Heart left ventricle (tissue), 13 donors: Measurements from ENCODE around the gene PPARG.

Experiments
- POLR2A ChIP-seq, 2 donors: fragments of 450-650 bp; IDR thresholded peaks; one replicate each; pipeline ENCODE4 v1.6.1; 2017; ENCODE audit warnings: antibody characterized with exemption in 2 of 2, mild to moderate bottlenecking in 2 of 2, moderate library complexity in 2 of 2
- TF ChIP-seq, protein P1 (sequence below), 12 donors: fragments of 200-600 bp; sonication (generic) in 4 of 12; IDR thresholded peaks; one replicate each; pipeline versions ENCODE4 v1.5.0 to v1.8.0; 2018 to 2022; ENCODE audit warnings: antibody characterized with exemption in 12 of 12, mild to moderate bottlenecking in 5 of 12
- donor health status: ischemic (EF 13 %, LVEDD 7.1; RV severe dilation, severe dysfunction).
- donor health status: DM: no; HTN: yes; CAD: no.
- donor health status: DM: no; HTN: no; CAD: no.
- donor health status: ischemic (EF 25% LVEDD 6.9; RV normal size, moderate dysfunction).
- donor health status: ischemic (EF 25% LVEDD 5.7; RV mildly dilated, moderate dysfunction).
- donor health status: ischemic (EF 35%, LVEDD 5.7; RV mildly dilated, moderate dysfunction).
- donor health status: nonischemic (EF 11% LVEDD 7.7; RV severe dilation, severe dysfunction).
- donor health status: DM: yes; HTN: yes; CAD: no.
- donor health status: PGD.
- donor health status: ischemic (EF 29% LVEDD 5.4; RV normal size, mild dysfunction).
- donor health status: nonischemic (EF 23%, LVEDD 6.1; RV moderate dilation, normal function).

DNA sequence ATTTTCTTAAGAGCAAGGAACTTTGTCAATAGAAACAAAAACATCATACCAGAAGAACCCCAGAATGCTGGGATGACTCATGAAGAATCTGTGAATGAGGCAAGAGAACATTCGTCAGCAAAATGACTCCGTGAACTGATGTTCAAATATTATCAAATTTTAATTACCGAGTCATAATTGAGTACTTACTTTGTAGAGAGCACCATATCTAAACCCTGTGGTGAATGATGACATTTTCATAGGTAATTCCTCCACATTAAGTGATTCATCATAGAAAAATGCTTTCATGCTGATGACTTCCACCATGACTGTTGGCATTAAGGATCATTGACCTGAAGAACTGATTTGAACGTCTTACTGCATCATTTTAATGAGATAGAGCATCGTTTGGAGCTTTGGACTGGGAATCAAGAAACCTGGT, 56.3 kb downstream of the PPARG start:
- TF ChIP-seq POLR2A (IDR thresholded peaks at IDR 0.05): no peak
- TF ChIP-seq, protein P1, sequence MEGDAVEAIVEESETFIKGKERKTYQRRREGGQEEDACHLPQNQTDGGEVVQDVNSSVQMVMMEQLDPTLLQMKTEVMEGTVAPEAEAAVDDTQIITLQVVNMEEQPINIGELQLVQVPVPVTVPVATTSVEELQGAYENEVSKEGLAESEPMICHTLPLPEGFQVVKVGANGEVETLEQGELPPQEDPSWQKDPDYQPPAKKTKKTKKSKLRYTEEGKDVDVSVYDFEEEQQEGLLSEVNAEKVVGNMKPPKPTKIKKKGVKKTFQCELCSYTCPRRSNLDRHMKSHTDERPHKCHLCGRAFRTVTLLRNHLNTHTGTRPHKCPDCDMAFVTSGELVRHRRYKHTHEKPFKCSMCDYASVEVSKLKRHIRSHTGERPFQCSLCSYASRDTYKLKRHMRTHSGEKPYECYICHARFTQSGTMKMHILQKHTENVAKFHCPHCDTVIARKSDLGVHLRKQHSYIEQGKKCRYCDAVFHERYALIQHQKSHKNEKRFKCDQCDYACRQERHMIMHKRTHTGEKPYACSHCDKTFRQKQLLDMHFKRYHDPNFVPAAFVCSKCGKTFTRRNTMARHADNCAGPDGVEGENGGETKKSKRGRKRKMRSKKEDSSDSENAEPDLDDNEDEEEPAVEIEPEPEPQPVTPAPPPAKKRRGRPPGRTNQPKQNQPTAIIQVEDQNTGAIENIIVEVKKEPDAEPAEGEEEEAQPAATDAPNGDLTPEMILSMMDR (IDR thresholded peaks at IDR 0.05): no peak
